Endodermal cell (in vitro differentiated cells): ENCODE results near the gene FOSB. TPM values are rescaled to one million over a fixed set of nuclear protein-coding genes. Genes with fewer than 3 reads are reported as not detected.
A peak's percentile ranks its signal among the peaks of the same experiment; 100 is the strongest.

Source experiments
- DNase-seq: peaks from one replicate; pipeline ENCODE4 v3.0.0-alpha.2; 2017
- H3K27ac ChIP-seq: 2 replicates; pipeline ENCODE4 v1.5.1; 2013; ENCODE audit warnings: mild to moderate bottlenecking, low read depth, low read length, moderate library complexity
- H3K27me3 ChIP-seq: 2 replicates; pipeline ENCODE4 v1.6.1; 2013; ENCODE audit warnings: mild to moderate bottlenecking, low read length, moderate library complexity; ENCODE audit not compliant: insufficient read depth, control insufficient read depth, poor library complexity, severe bottlenecking
- H3K36me3 ChIP-seq: 2 replicates; pipeline ENCODE4 v1.7.0; 2013; ENCODE audit warnings: mild to moderate bottlenecking, low read length, moderate library complexity; ENCODE audit not compliant: control insufficient read depth, insufficient read depth
- H3K4me1 ChIP-seq: one replicate; pipeline ENCODE4 v1.7.0; 2013; ENCODE audit warnings: low read length; ENCODE audit not compliant: control insufficient read depth, insufficient read depth
- H3K4me3 ChIP-seq: 2 replicates; pipeline ENCODE4 v1.5.1; 2013; ENCODE audit warnings: mild to moderate bottlenecking, low read length, moderate library complexity
- H3K9ac ChIP-seq: 2 replicates; pipeline ENCODE4 v1.6.1; 2013; ENCODE audit warnings: mild to moderate bottlenecking, low read length, moderate library complexity; ENCODE audit not compliant: poor library complexity, severe bottlenecking; ENCODE audit errors: extremely low read depth
- H3K9me3 ChIP-seq: 2 replicates; pipeline ENCODE4 v1.6.1; 2013; ENCODE audit warnings: mild to moderate bottlenecking, low read length, moderate library complexity; ENCODE audit not compliant: control insufficient read depth
- H3K27ac Mint-ChIP-seq: 2 replicates; pipeline ENCODE4 v1.8.0; 2020; ENCODE audit warnings: mixed read lengths
- H3K27me3 Mint-ChIP-seq: 2 replicates; pipeline ENCODE4 v1.8.0; 2021; ENCODE audit warnings: mild to moderate bottlenecking, mixed read lengths; ENCODE audit not compliant: insufficient read depth
- H3K36me3 Mint-ChIP-seq: 2 replicates; pipeline ENCODE4 v1.8.0; 2020; ENCODE audit warnings: low read depth, mixed read lengths
- H3K4me1 Mint-ChIP-seq: 2 replicates; pipeline ENCODE4 v1.8.0; 2020; ENCODE audit warnings: mixed read lengths
- H3K4me3 Mint-ChIP-seq: 2 replicates; pipeline ENCODE4 v1.8.0; 2020; ENCODE audit warnings: mild to moderate bottlenecking, moderate library complexity, mixed read lengths
- H3K9me3 Mint-ChIP-seq: 2 replicates; pipeline ENCODE4 v1.8.0; 2020; ENCODE audit warnings: mild to moderate bottlenecking, mixed read lengths
- WGBS, 2 experiments: methylation state at CpG; one replicate each; pipeline versions ENCODE4 v1.1.5 to v1.1.7; 2013; ENCODE audit warnings: missing lambda C conversion rate in 2 of 2, mixed read lengths in 1 of 2; ENCODE audit not compliant: insufficient coverage in 1 of 2, insufficient read length in 1 of 2; 5-methylcytosine and 5-hydroxymethylcytosine counted together
- total RNA-seq, 2 donors: library from RNA; stranded (reverse); fragmentation: NEBNext Ultra II Directional in 1 of 2; extraction: Animal tissue kit (Norgen Biotek cat#: 25700) in 1 of 2; gene quantifications; 2 replicates in 1 of 2; 3 replicates in 1 of 2; pipeline ENCODE4 v1.2.1, GENCODE V29; 2021
- TF ChIP-seq, protein P1 (sequence below): fragments of 200-600 bp; sonication (generic); conservative IDR thresholded peaks from 2 replicates; pipeline ENCODE4 v1.5.0; 2021; ENCODE audit warnings: antibody characterized with exemption, mild to moderate bottlenecking

Gene FOSB
- total RNA-seq, 2 donors from 2014 or later: 1.6 to 3.0 TPM

GRCh38 chr19:45448425-45448756 lies 19.4 kb upstream of the FOSB start:
- H3K4me1 ChIP-seq: peaks cover 2% of the 10 kb centered on the region
- TF ChIP-seq, protein P1, sequence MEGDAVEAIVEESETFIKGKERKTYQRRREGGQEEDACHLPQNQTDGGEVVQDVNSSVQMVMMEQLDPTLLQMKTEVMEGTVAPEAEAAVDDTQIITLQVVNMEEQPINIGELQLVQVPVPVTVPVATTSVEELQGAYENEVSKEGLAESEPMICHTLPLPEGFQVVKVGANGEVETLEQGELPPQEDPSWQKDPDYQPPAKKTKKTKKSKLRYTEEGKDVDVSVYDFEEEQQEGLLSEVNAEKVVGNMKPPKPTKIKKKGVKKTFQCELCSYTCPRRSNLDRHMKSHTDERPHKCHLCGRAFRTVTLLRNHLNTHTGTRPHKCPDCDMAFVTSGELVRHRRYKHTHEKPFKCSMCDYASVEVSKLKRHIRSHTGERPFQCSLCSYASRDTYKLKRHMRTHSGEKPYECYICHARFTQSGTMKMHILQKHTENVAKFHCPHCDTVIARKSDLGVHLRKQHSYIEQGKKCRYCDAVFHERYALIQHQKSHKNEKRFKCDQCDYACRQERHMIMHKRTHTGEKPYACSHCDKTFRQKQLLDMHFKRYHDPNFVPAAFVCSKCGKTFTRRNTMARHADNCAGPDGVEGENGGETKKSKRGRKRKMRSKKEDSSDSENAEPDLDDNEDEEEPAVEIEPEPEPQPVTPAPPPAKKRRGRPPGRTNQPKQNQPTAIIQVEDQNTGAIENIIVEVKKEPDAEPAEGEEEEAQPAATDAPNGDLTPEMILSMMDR: no peak
- no peak overlapping the region for H3K27ac ChIP-seq
- H3K4me3 ChIP-seq: no peak overlapping the region
- no peak overlapping the region for H3K4me3 Mint-ChIP-seq
- DNase-seq: no peak
- no peaks in the 10 kb centered on the region for H3K9me3 Mint-ChIP-seq
- H3K27me3 Mint-ChIP-seq: peaks cover 24% of the 10 kb centered on the region
- no peaks in the 10 kb centered on the region for H3K36me3 Mint-ChIP-seq
- H3K9ac ChIP-seq: no peak overlapping the region
- no peak overlapping the region for H3K27ac Mint-ChIP-seq
- WGBS, 2 experiments: 83 to 95% methylated on average over 2 of the region's 3 CpGs
- no peaks in the 10 kb centered on the region for H3K36me3 ChIP-seq
- H3K27me3 ChIP-seq: peaks cover 11% of the 10 kb centered on the region
- no peaks in the 10 kb centered on the region for H3K9me3 ChIP-seq
- H3K4me1 Mint-ChIP-seq: peaks cover 9% of the 10 kb centered on the region

DNA sequence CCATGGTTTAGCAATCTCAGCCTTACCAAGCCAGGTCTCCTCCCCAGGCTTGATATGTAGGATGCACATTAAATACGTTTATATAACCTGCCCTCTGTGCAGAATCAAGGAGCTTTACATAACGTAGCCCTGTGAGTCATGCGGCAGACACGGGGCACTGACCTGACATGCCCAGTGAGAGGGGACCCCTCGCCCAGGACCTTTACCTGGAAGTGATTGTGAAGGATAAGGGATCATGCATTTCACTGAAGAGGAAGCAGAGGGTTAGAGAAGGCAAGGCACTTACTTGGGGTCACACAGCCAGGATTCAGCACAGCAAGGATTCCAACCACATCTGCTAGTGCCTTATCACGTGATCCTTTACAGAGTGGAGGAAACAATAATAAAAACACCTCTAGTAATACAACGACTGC lies 18.9 kb upstream of the FOSB start:
- H3K4me3 Mint-ChIP-seq: no peak overlapping the region
- WGBS, 2 experiments: 89 to 90% methylated on average over 4 to 7 of the region's 7 CpGs
- peaks cover 11% of the 10 kb centered on the region for H3K27me3 ChIP-seq
- no peaks in the 10 kb centered on the region for H3K9me3 ChIP-seq
- H3K27ac ChIP-seq: peak overlapping the region; percentile 17
- H3K4me1 ChIP-seq: peaks cover 2% of the 10 kb centered on the region
- H3K9me3 Mint-ChIP-seq: no peaks in the 10 kb centered on the region
- H3K9ac ChIP-seq: no peak overlapping the region
- peaks cover 9% of the 10 kb centered on the region for H3K4me1 Mint-ChIP-seq
- TF ChIP-seq, protein P1: no peak
- H3K36me3 ChIP-seq: no peaks in the 10 kb centered on the region
- no peak for DNase-seq
- no peaks in the 10 kb centered on the region for H3K36me3 Mint-ChIP-seq
- H3K27ac Mint-ChIP-seq: peak overlapping the region; percentile 44
- H3K4me3 ChIP-seq: no peak overlapping the region
- peaks cover 24% of the 10 kb centered on the region for H3K27me3 Mint-ChIP-seq

DNA sequence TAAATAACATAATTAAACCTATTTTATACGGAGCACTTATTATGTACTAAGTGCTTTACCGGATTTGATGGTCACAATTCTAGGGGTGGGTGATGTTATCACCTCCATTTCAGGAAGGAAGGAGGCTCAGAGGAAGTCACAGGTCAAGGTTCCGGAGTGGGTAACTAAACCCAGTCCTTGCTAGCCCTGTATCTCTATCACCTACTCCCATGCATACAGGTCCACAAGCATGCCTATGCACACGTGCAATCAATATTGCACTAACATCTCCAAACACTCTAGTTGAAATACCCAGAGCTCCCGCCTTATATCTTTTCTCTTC lies 17.8 kb upstream of the FOSB start:
- Histone ChIP-seq H3K9ac (peak overlapping the region; percentile 89), H3K27me3 (peaks cover 11% of the 10 kb centered on the region), H3K4me1 (no peaks in the 10 kb centered on the region), H3K4me3 (peak overlapping the region; percentile 81), H3K27ac (peak overlapping the region; percentile 89), H3K36me3 (no peaks in the 10 kb centered on the region), H3K9me3 (no peaks in the 10 kb centered on the region)
- DNase-seq: no peak
- Mint-ChIP-seq H3K4me1 (peaks cover 3% of the 10 kb centered on the region), H3K9me3 (no peaks in the 10 kb centered on the region), H3K27me3 (peaks cover 24% of the 10 kb centered on the region), H3K27ac (peak overlapping the region; percentile 97), H3K36me3 (no peaks in the 10 kb centered on the region), H3K4me3 (peak overlapping the region; percentile 81)
- TF ChIP-seq, protein P1: no peak
- WGBS, 2 experiments: 85 to 86% methylated on average over 1 to 5 of the region's 5 CpGs
